ENCODE measurements around the gene ARHGAP42.

ARHGAP42 gene

GRCh38 chr11:100683126-100683525 is 4.0 kb upstream of the ARHGAP42 start:
- DNase-seq = no peak

DNA sequence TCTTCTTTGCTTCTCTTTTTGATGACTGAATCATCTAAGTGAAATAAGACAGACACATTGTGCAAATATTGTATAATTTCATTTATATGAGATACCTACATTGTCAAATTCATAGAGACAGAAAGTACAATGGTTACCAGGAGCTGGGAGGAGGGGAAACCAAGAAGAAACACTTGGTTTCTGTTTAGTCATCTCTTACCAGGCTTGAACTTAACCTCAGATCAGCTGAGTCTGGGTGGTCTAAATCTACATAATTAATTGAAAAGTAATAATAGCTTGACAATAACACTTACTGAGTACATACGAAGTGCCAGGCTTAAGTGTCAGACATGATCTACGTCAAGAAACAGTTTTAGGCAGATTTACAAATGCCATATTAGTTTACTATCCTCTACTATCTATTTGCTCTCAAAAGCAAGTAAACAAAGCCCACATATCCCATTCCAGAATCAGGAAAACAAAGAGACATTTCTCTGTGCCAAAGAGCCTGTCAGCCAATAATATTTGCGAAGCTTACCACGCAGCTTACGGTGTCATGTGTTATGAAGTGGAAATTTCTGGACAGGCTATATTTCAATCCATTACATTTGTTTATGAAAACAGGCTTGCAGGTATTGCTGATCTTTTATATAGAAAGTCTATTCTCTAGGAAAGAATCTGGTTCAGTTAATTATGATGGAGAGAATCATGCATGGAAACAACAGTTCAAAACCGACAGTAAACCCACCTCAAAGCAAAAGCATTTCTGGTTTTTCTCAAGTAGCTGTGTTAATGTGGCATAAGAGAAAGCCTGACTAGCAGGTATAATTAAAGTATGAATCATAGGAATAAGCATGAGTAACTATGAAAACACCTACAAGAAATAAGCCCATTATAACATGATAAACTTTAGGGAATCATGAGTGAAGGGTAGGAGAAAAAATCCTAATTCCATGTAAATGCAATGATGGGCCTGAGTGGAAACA is 2.7 kb upstream of the ARHGAP42 start:
- DNase-seq = no peak

DNA sequence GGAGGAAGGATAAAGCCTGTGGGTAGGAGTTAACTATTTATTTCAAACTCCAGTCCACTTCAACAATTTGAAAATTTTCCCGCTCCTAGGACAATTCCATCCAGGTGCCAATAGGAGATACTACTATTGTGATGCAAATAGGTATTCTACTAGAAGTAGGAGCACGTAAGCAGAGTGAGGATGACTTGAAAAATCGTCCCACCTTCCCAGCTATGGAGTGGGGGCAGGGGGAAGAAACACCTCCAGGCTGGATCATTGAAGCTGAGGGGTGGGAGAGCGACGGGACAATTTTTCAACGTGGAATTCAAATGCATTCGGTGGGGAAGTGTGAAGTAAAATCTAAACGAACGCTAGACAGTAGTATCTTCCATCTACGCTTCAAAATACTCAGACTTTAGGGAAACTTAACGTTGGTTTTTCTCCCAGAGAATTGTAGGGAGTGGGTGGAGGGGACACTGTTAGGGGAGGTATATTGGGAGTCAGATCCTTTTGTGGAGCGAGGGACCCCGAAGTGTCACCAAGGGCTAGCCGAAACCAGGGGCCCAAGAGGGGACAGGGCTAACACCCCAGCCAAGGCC is 523 bp upstream of the ARHGAP42 start:
- DNase-seq = no peak

- DNase-seq = peak; percentile 16
Measured at GRCh38 chr11:100687630-100688395, 725 bp downstream of the ARHGAP42 start.

DNA sequence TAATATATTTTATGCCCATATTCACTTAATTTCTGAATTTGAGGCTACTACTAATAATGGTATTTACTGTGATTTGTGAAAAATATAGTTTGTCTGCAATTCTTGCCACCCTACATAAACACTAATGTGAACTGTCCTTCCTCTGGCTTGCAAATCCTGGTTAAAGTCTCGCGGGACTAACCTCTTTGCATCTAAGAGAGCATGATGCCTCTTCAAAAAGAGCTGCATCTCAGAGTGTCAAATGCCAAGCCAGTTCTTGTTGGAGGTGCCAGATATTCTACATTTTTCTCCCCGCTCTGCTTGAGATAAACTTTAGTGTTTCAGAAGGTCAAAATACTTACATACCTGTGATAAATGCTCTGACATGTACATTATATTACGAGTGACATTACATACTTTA is 2.1 kb downstream of the ARHGAP42 start:
- no peak for DNase-seq

GRCh38 chr11:100691896-100692653 is 5.0 kb downstream of the ARHGAP42 start:
- no peak for DNase-seq

DNA sequence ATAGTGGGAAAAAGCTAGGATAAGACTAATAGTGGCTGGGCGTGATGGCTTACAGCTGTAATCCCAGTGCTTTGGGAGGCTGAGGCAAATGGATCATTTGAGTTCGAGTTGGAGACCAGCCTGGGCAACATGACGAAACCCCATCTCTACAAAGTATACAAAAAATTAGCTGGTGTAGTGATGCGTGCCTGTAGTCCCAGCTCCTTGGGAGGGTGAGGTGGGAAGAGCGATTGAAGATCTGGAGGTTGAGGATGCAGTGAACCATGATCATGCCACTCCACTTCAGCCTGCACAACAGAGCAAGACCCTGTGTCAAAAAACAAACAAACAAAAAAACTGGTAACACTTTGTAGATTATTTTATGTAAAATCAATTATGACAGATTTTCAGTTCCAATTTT is 8.8 kb downstream of the ARHGAP42 start:
- no peak for DNase-seq

DNA sequence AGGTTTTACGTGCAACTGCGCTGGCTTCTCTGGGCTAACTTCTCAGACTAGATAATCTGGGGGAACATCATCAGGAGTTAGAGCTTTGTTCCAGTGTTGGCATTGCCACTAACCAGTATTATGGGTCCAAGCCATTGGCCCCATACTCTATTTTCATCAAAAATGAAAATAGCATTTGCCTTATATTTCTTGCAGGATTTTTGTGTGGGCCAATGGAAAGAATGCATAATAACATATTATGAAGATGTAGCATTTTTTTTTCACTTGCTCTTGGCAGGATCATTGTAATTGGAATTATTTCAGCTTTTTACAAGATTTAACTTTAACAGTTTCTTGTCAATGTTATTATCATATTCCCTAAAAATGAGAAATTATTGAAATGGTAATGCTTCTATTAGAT is 16.1 kb downstream of the ARHGAP42 start:
- DNase-seq = no peak

DNA sequence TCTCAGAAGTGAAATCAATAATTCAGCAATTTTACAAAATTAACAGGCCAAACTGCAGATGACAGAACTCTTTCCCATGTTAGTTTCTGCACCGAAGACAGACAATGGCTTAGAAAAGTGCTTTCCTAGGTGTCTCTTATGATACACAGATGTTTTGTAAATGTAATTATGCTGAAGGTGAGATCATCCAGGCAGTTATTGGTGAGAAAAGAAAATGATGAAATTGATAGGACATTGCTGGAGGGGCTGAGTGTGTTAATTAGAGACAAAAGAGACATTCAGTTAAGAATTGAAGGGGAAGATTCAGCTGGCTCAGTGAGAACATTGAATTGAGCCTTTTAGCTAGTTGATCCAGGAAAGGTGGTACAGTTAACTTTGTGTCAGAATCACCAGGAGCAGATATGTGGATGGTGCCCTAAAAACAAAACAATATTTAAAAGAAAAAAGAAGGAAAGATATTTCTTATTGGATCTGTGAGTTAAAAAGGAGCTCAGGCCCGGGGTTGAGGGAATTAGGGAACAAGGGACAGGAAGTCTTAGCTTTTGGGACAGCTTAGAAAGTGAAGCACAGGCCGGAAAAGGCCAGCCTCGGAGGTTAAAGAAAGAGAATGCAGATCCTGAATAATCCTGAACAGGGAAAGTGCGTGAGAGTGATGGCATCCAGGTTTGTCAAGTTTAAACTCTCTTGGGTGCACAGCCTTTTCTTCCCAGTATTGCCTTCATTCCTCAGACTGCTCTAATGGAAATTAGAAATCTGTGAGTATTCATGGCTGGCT is 16.9 kb downstream of the ARHGAP42 start:
- DNase-seq = no peak

- DNase-seq = no peak
Measured at GRCh38 chr11:100705447-100705846, 18.4 kb downstream of the ARHGAP42 start.

DNA sequence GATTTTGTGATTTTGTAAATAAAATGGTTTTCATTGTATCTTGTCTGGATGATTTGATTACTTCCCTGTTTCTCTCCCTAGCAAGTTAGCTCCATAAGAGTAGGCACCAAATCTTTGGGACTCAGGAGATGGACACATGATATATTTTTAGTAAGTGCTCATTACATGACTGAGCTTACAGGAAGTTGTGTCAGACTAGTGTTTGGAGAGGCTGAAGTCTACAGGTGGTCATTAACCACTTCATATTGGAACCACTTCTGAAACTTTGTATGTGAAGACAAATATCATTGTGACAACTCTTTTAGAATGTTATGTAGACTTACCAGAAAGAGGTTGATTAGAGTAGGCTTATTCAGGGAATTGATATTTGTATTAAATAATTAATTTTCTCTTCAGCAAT is 19.1 kb downstream of the ARHGAP42 start:
- DNase-seq = no peak

DNA sequence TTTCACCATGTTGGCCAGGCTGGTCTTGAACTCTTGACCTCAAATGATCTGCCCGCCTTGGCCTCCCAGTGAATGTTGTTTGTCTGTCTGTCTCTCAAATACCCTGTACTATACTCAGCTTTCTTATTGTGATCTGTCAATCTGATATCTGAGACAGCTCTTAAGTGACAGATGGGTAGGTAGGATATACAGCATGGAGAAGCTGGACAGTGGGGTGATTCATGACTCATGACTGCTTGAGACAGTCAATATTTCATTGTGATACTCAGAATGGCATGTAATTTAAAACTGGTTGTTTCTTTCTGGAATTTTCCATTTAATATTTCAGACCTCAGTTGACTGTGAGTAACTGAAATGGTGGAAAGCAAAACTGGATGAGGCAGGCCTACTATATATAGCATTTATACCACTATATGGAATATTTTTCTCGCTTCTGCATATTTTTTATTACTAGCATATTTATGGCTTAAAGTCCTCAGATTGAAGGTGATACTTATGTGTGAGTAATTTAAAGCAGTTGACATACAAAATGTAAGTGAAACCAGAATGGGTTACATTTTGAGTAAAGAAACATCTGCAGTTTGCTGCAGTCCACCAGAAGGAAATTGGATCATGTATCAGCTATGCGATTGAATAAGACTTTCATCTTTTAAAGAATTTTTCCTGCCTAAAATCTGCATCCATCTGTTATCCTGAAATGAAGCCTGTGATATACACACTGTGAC is 22.3 kb downstream of the ARHGAP42 start:
- no peak for DNase-seq

- no peak for DNase-seq
Measured at GRCh38 chr11:100711984-100712383, 24.9 kb downstream of the ARHGAP42 start.

DNA sequence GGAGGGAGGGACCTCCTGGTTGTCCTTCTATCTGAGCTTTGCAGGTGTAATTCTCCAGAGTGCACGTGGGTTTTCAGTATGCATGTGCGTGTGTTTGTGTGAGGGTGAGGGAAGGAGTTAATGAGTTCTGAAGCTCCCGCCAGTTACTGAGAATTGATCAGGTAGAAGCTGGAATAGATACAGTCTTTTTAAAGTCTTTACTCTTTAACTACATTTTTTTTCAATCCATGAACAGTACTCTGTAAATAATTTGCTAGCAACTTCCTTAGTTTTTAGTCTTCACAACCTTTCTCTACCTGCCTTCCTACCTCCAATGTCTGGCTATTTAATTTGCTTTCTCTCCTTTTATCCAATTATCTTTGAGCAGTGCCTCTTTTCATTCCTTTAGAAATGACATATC is 25.5 kb downstream of the ARHGAP42 start:
- no peak for DNase-seq

GRCh38 chr11:100715165-100715761 is 28.2 kb downstream of the ARHGAP42 start:
- DNase-seq = no peak

DNA sequence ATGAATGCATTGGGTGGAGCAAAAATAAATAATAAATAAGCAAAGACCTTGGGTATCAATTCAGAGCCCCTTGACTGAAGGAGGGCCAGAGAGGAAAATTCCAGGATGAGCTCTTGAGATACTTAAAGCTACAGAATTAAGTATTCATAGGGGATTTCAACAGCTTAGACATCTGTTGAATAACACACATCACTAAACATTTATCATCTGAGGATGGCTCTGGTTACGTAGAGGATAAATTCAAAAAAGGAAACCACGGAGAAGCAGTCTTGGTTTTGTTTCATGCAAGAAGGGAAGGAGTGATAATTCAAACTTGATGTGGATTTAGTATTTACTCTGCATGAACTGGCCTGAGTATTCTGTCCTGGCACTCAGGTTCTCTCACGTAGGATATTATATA is 29.8 kb downstream of the ARHGAP42 start:
- DNase-seq = no peak

DNA sequence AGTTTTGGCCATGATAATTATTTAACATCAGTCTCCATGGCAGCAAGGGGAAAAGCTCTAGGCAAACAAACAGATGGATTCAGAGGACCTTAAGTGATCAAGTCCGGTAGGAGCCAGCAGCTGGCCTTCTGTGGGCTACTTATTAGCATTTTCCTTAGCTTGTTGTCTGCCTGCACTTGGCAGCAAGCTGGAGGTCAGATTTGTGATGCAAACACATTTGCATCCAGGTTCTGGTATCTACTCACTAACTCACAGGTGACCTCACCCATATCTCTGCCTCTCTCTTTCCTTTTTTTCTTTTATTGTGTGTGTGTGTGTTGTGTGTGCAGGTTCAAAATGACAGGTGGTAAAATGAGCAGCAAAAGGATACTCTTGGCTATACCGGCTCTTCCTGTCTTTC is 32.3 kb downstream of the ARHGAP42 start:
- DNase-seq = no peak

DNA sequence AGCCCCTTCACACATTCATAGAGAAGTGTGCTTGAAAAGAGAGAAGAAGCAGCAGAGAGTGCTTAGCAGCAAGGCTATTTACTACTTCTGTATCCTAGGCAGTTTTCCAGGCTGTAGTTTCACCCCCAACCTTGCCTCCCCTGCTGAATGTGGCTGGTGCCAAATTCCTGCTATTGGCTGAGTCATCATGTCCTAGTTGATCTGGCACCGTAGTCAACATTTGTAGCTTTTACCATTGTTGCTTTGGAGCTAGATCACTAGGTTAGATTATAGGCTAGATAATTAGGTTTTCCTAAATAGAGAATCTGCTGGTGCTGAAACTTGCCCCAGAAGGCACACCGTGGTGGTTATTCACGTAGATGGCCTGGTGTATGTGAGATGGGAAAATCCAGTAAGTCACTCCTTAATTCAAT is 32.7 kb downstream of the ARHGAP42 start:
- peak; percentile 12 for DNase-seq

GRCh38 chr11:100726680-100727079 is 39.6 kb downstream of the ARHGAP42 start:
- no peak for DNase-seq

DNA sequence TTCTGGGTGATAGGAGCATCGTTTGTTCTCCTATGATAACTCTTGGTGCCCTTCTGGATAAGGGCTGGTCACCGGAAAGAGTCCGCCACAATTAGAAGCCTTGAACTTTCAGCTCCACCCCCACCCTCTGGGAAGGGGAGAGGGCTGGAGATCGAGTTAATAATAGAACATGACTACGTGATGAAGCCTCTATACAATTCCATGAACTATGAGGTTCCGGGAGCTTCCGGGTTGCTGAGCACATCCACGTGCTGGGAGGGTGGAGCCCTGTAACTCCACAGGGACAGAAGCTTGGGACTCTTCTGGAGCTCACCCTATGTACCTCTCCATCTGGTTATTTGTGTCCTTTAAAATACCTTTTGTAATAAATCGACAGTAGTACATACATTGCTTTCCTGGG is 40.3 kb downstream of the ARHGAP42 start:
- DNase-seq = no peak

- no peak for DNase-seq
Measured at GRCh38 chr11:100730266-100730665, 43.2 kb downstream of the ARHGAP42 start.
